DND-41 (cell line): ENCODE results near the gene SPPL3.

Source experiments
- ATAC-seq: fragments of 200-7000 bp; cut with Tn5 transposase; 3 replicates; pipeline ENCODE4 v1.9.1; 2021; ENCODE audit warnings: low read depth; ENCODE audit not compliant: insufficient read depth
- DNase-seq: peaks from one replicate; pipeline ENCODE4 v3.0.0-alpha.2; 2020
- H2AFZ ChIP-seq: 2 replicates; pipeline ENCODE4 v1.6.0; 2012; ENCODE audit warnings: low read depth, low read length
- H3K27ac ChIP-seq: 2 replicates; pipeline ENCODE4 v1.5.1; 2012; ENCODE audit warnings: low read length, inconsistent platforms
- H3K27me3 ChIP-seq: fragments of 200-600 bp; sonication (generic); 2 replicates; pipeline ENCODE4 v1.6.0; 2012; ENCODE audit warnings: low read length, mild to moderate bottlenecking, inconsistent platforms; ENCODE audit not compliant: insufficient read depth, poor library complexity
- H3K36me3 ChIP-seq: 2 replicates; pipeline ENCODE4 v1.5.1; 2012; ENCODE audit warnings: low read length, inconsistent platforms; ENCODE audit not compliant: insufficient read depth
- H3K4me1 ChIP-seq: 2 replicates; pipeline ENCODE4 v1.5.1; 2012; ENCODE audit warnings: mild to moderate bottlenecking, low read length; ENCODE audit not compliant: insufficient read depth
- H3K4me2 ChIP-seq: 2 replicates; pipeline ENCODE4 v1.6.0; 2012; ENCODE audit warnings: mild to moderate bottlenecking, moderate library complexity, low read length, inconsistent platforms; ENCODE audit not compliant: insufficient read depth
- H3K4me3 ChIP-seq, 2 experiments: fragments of 200-600 bp in 1 of 2; shearing (Covaris generic) in 1 of 2; 2 replicates each; pipeline ENCODE4 v1.5.1; 2012 to 2016; ENCODE audit warnings: inconsistent platforms in 2 of 2, low read length in 2 of 2, mild to moderate bottlenecking in 2 of 2, low read depth in 1 of 2, moderate library complexity in 1 of 2
- H3K79me2 ChIP-seq: 2 replicates; pipeline ENCODE4 v1.6.0; 2012; ENCODE audit warnings: low read length, inconsistent platforms; ENCODE audit not compliant: insufficient read depth
- H3K9ac ChIP-seq: 2 replicates; pipeline ENCODE4 v1.6.0; 2012; ENCODE audit warnings: low read depth, mild to moderate bottlenecking, inconsistent platforms, low read length, moderate library complexity
- H3K9me3 ChIP-seq: 2 replicates; pipeline ENCODE4 v1.5.1; 2012; ENCODE audit warnings: low read length, moderate library complexity, mild to moderate bottlenecking, inconsistent platforms; ENCODE audit not compliant: insufficient read depth, severe bottlenecking
- H4K20me1 ChIP-seq: 2 replicates; pipeline ENCODE4 v1.6.0; 2012; ENCODE audit warnings: low read length; ENCODE audit not compliant: insufficient read depth
- EZH2 ChIP-seq: IDR thresholded peaks from 3 replicates; pipeline ENCODE4 v1.6.1; 2012; ENCODE audit warnings: borderline replicate concordance, low read depth, mild to moderate bottlenecking, moderate library complexity, low read length, inconsistent platforms; ENCODE audit not compliant: severe bottlenecking
- TF ChIP-seq, protein P1 (sequence below): IDR thresholded peaks from 2 replicates; pipeline ENCODE4 v1.5.1; 2012; ENCODE audit warnings: borderline replicate concordance, low read length, moderate library complexity, mild to moderate bottlenecking; ENCODE audit not compliant: poor library complexity, severe bottlenecking; ENCODE audit errors: extremely low read depth

Gene SPPL3

DNA sequence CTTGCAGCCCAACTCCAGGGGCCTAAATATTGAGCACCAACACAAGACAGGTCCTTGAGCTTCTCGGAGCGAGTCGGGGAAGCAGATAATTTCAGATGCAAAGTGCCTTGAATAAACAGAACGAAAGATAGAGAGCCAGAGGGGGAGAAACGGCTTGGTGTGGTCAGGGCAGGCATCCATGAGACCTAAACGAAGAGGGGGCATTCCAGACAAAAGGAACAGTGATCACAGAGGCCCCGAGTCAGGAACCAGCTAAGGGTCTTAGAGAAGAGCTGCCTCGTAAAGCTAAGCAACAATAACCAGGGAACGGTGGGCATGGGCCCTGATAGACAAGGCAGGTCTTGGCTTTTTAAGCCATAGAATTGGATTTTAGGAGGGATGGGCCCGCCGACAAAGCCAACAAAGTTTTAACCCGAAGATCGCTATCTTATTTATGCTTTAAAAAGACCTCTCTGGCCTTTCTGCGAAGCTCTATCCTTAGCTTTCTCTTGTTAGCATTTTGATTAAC lies 179.0 kb downstream of the SPPL3 start:
- TF ChIP-seq, protein P1, sequence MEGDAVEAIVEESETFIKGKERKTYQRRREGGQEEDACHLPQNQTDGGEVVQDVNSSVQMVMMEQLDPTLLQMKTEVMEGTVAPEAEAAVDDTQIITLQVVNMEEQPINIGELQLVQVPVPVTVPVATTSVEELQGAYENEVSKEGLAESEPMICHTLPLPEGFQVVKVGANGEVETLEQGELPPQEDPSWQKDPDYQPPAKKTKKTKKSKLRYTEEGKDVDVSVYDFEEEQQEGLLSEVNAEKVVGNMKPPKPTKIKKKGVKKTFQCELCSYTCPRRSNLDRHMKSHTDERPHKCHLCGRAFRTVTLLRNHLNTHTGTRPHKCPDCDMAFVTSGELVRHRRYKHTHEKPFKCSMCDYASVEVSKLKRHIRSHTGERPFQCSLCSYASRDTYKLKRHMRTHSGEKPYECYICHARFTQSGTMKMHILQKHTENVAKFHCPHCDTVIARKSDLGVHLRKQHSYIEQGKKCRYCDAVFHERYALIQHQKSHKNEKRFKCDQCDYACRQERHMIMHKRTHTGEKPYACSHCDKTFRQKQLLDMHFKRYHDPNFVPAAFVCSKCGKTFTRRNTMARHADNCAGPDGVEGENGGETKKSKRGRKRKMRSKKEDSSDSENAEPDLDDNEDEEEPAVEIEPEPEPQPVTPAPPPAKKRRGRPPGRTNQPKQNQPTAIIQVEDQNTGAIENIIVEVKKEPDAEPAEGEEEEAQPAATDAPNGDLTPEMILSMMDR, result no peak
- TF ChIP-seq EZH2, result no peak
- peaks cover 24% of the 10 kb centered on the region for H3K4me1 ChIP-seq
- peak overlapping the region; percentile 83 for H2AFZ ChIP-seq
- H3K36me3 ChIP-seq, result peaks cover 48% of the 10 kb centered on the region
- no peaks in the 10 kb centered on the region for H3K9me3 ChIP-seq
- peak overlapping the region; percentile 54 to 78 for H3K4me3 ChIP-seq
- H4K20me1 ChIP-seq, result no peaks in the 10 kb centered on the region; the same call in 1 of the 2 replicates
- no peak for DNase-seq
- H3K27me3 ChIP-seq, result no peaks in the 10 kb centered on the region
- H3K27ac ChIP-seq, result peak overlapping the region; percentile 72
- peaks cover 9% of the 10 kb centered on the region for H3K79me2 ChIP-seq
- peak; percentile 8; the same call in 1 of the 3 replicates for ATAC-seq
- peak overlapping the region; percentile 87 for H3K9ac ChIP-seq
- H3K4me2 ChIP-seq, result peak overlapping the region; percentile 88

DNA sequence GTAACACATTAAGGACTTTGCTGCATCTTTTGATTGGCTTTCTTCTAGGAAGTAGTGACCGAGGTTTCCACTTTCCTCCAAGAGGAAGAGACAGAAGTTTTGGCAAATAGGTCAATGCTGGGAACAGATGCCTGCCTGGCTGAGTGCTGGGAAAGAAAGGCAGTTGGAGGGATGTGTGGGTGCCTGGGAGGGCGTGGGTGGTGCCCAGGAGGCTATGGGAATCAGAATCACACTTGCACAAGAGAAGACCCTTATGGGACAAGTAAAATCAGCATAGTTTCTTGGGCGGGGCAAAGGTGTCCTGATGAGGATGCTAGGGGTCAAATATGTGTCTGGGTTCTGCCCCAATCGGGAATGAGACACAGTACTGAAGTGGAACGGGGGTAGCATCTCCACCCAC lies 179.4 kb downstream of the SPPL3 start:
- ATAC-seq (no peak), DNase-seq (no peak)
- Histone ChIP-seq H3K36me3 (peaks cover 48% of the 10 kb centered on the region), H3K4me3 (peak overlapping the region in 1 of 2 experiments; percentile 78; a peak in 1 of 4 replicates), H3K9ac (peak overlapping the region; percentile 87), H3K4me2 (peak overlapping the region; percentile 88), H4K20me1 (no peaks in the 10 kb centered on the region; the same call in 1 of the 2 replicates), H3K27ac (no peak overlapping the region), H3K9me3 (no peaks in the 10 kb centered on the region), H3K27me3 (no peaks in the 10 kb centered on the region), H3K79me2 (peaks cover 9% of the 10 kb centered on the region), H2AFZ (peak overlapping the region; percentile 83), H3K4me1 (peaks cover 24% of the 10 kb centered on the region)
- TF ChIP-seq EZH2, result no peak
- TF ChIP-seq, protein P1, result no peak

DNA sequence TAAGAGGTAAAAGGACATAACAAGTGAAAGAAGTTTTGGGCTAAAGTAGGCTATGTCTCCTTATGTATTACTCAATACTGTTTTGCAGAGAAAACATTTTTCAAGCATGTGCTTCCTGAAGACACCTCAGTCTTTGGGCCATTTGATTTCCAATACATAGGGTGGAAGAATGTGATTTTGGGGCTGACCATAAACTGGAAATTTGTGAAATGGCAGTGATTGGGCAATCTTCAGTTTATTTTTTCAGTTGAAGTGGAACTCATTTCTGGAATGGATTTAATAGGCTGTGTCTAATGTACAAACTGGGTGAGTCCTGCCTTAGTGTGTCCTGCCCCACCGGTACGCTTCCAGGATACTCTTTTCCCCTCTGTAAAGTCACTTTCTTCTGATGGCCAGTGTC lies 181.4 kb downstream of the SPPL3 start:
- TF ChIP-seq, protein P1, result no peak
- TF ChIP-seq EZH2, result no peak
- ATAC-seq, result no peak
- DNase-seq, result no peak
- no peaks in the 10 kb centered on the region; the same call in 1 of the 2 replicates for H4K20me1 ChIP-seq
- no peak overlapping the region for H3K4me3 ChIP-seq
- H3K4me1 ChIP-seq, result peaks cover 24% of the 10 kb centered on the region
- no peaks in the 10 kb centered on the region for H3K9me3 ChIP-seq
- peaks cover 8% of the 10 kb centered on the region for H3K79me2 ChIP-seq
- no peak overlapping the region for H3K4me2 ChIP-seq
- no peak overlapping the region for H3K27ac ChIP-seq
- no peak overlapping the region for H2AFZ ChIP-seq
- no peaks in the 10 kb centered on the region for H3K27me3 ChIP-seq
- H3K36me3 ChIP-seq, result peaks cover 60% of the 10 kb centered on the region
- H3K9ac ChIP-seq, result no peak overlapping the region

DNA sequence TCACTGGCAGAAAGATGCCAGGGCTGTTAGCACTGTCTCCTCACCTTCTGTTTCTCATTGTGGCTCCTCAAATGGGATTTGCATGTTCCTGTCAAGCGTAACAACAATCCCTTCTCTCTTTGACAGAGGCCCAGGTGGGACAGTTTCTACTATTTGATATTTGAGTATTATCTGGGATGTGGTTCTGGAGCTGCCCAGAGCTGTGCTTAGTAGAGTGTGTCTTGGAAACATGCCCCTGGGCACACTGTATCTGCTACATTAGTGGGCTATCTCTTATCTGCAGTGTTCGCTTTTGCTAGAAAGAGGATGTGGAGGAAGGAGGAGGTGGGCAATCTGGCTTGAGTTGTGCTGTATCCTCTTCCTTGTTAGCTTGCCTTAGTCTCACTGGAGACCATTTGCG lies 182.3 kb downstream of the SPPL3 start:
- Histone ChIP-seq H3K4me1 (peaks cover 20% of the 10 kb centered on the region), H3K9ac (no peak overlapping the region), H3K4me2 (no peak overlapping the region), H3K27ac (no peak overlapping the region), H3K79me2 (peaks cover 6% of the 10 kb centered on the region), H2AFZ (no peak overlapping the region), H3K36me3 (peaks cover 59% of the 10 kb centered on the region), H3K4me3 (no peak overlapping the region), H4K20me1 (no peaks in the 10 kb centered on the region; the same call in 1 of the 2 replicates), H3K27me3 (no peaks in the 10 kb centered on the region), H3K9me3 (no peaks in the 10 kb centered on the region)
- TF ChIP-seq, protein P1, result no peak
- no peak for TF ChIP-seq EZH2
- no peak for DNase-seq
- no peak for ATAC-seq
